ENCODE results near the gene TRIP4.

- TF ChIP-seq CTCF (IDR thresholded peaks at IDR 0.05): no peak
- no peak for TF ChIP-seq ATF3 (CRISPR knock-in tag; conservative IDR thresholded peaks at IDR 0.05)
Measured at GRCh38 chr15:64344651-64345294, 42.9 kb upstream of the TRIP4 start.
